ENCODE results near the gene TTC21B. TPM values are rescaled to one million over a fixed set of nuclear protein-coding genes. Genes with fewer than 3 reads are reported as not detected.
A peak's percentile ranks its signal among the peaks of the same experiment; 100 is the strongest.

The TTC21B gene
- polyA plus RNA-seq, 3 donors = 3.1 to 6.7 (median 3.8) TPM

- intact Hi-C loops (cut with micrococcal nuclease) = no loop called here
- Histone ChIP-seq H3K79me2 (ENCODE audit: insufficient read depth, low read length) (no peaks in the 10 kb centered on the region), H4K20me1 (ENCODE audit: insufficient read depth, low read length) (no peaks in the 10 kb centered on the region), H3K4me3 (replicated peaks in 1 of 3; ENCODE audit: low read depth in 2 of 3, low read length in 3 of 3) (no peak overlapping the region), H3K9ac (ENCODE audit: insufficient read depth, low read length, poor library complexity, severe bottlenecking) (no peak overlapping the region), H3K36me3 (replicated peaks in 1 of 2; ENCODE audit: control insufficient read depth in 1 of 2, insufficient read depth in 2 of 2, low read length in 2 of 2) (peaks cover 9 to 16% of the 10 kb centered on the region in 2 donors), H2AFZ (ENCODE audit: insufficient read depth, low read depth, low read length, poor library complexity, severe bottlenecking) (no peak overlapping the region), H3K4me2 (replicated peaks; ENCODE audit: extremely low read depth, low read length, poor library complexity, severe bottlenecking) (no peak overlapping the region), H3K27ac (ENCODE audit: low read depth in 1 of 2, low read length in 2 of 2) (no peak overlapping the region), H3K9me3 (replicated peaks in 1 of 2; ENCODE audit: control insufficient read depth in 1 of 2, insufficient read depth in 1 of 2, low read length in 2 of 2) (no peaks in the 10 kb centered on the region), H3K27me3 (ENCODE audit: control insufficient read depth in 2 of 2, insufficient read depth in 2 of 2, low read length in 2 of 2) (no peaks in the 10 kb centered on the region), H3K4me1 (ENCODE audit: control insufficient read depth in 1 of 2, insufficient read depth in 2 of 2, low read length in 2 of 2) (peaks cover 37 to 44% of the 10 kb centered on the region in 2 donors)
- no CpG with 5 or more reads among the region's 2 CpGs for WGBS (ENCODE audit: insufficient coverage)
- H3K9me3 Mint-ChIP-seq = no peaks in the 10 kb centered on the region
- peaks cover 42% of the 10 kb centered on the region for H3K4me1 Mint-ChIP-seq
- H3K4me3 Mint-ChIP-seq = no peak overlapping the region
- peak overlapping the region in 1 of 7 donors; percentile 55 for H3K27ac Mint-ChIP-seq
- peaks cover 19 to 27% of the 10 kb centered on the region in 2 donors for H3K36me3 Mint-ChIP-seq
- DNase-seq = no peak
- peaks cover 0 to 2% (median 0%) of the 10 kb centered on the region in 3 donors for H3K27me3 Mint-ChIP-seq (ENCODE audit: low read depth in 3 of 3)
- TF ChIP-seq, protein P1, sequence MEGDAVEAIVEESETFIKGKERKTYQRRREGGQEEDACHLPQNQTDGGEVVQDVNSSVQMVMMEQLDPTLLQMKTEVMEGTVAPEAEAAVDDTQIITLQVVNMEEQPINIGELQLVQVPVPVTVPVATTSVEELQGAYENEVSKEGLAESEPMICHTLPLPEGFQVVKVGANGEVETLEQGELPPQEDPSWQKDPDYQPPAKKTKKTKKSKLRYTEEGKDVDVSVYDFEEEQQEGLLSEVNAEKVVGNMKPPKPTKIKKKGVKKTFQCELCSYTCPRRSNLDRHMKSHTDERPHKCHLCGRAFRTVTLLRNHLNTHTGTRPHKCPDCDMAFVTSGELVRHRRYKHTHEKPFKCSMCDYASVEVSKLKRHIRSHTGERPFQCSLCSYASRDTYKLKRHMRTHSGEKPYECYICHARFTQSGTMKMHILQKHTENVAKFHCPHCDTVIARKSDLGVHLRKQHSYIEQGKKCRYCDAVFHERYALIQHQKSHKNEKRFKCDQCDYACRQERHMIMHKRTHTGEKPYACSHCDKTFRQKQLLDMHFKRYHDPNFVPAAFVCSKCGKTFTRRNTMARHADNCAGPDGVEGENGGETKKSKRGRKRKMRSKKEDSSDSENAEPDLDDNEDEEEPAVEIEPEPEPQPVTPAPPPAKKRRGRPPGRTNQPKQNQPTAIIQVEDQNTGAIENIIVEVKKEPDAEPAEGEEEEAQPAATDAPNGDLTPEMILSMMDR (IDR thresholded peaks at IDR 0.05) = no peak
These were observed 54.3 kb downstream of the TTC21B start for GRCh38 chr2:165899311-165899710.

DNA sequence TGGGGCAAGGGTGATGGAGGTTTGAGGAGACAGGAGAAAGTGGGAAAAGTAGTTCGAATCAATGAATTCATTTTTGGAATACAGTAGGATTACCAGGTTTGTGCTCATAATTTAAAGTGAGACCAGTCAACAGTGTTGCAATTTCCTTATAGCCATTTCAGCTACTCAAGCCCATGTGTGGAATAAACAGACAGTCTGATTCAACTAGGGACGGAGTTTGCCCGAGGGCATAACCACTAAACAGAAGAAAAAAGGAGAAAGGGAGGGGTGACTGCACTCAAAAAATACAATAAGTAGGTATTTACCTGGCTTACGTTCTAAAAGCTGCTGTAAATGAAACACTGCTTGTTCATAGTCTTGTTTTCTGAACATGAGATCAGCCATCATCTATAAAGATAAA is 55.2 kb downstream of the TTC21B start:
- DNase-seq = peak in 1 of 3 donors; percentile 24
- Histone ChIP-seq H4K20me1 (ENCODE audit: insufficient read depth, low read length) (no peaks in the 10 kb centered on the region), H3K9me3 (replicated peaks in 1 of 2; ENCODE audit: control insufficient read depth in 1 of 2, insufficient read depth in 1 of 2, low read length in 2 of 2) (no peaks in the 10 kb centered on the region), H3K27ac (ENCODE audit: low read depth in 1 of 2, low read length in 2 of 2) (peak overlapping the region; percentile 58 to 79), H3K4me1 (ENCODE audit: control insufficient read depth in 1 of 2, insufficient read depth in 2 of 2, low read length in 2 of 2) (peaks cover 37 to 44% of the 10 kb centered on the region in 2 donors), H3K79me2 (ENCODE audit: insufficient read depth, low read length) (no peaks in the 10 kb centered on the region), H3K4me2 (replicated peaks; ENCODE audit: extremely low read depth, low read length, poor library complexity, severe bottlenecking) (peak overlapping the region; percentile 58), H3K36me3 (replicated peaks in 1 of 2; ENCODE audit: control insufficient read depth in 1 of 2, insufficient read depth in 2 of 2, low read length in 2 of 2) (peaks cover 12 to 25% of the 10 kb centered on the region in 2 donors), H2AFZ (ENCODE audit: insufficient read depth, low read depth, low read length, poor library complexity, severe bottlenecking) (peak overlapping the region; percentile 26), H3K27me3 (ENCODE audit: control insufficient read depth in 2 of 2, insufficient read depth in 2 of 2, low read length in 2 of 2) (no peaks in the 10 kb centered on the region), H3K4me3 (replicated peaks in 1 of 3; ENCODE audit: low read depth in 2 of 3, low read length in 3 of 3) (peak overlapping the region in 1 of 3 experiments; percentile 50), H3K9ac (ENCODE audit: insufficient read depth, low read length, poor library complexity, severe bottlenecking) (no peak overlapping the region)
- WGBS (ENCODE audit: insufficient coverage) = no CpG with 5 or more reads among the region's 4 CpGs
- Mint-ChIP-seq H3K4me3 (peak overlapping the region; percentile 9 to 81), H3K27me3 (ENCODE audit: low read depth in 3 of 3) (peaks cover 0 to 1% (median 0%) of the 10 kb centered on the region in 3 donors), H3K4me1 (peaks cover 42% of the 10 kb centered on the region), H3K27ac (peak overlapping the region; percentile 73 to 92 (median 89)), H3K36me3 (peaks cover 26 to 34% of the 10 kb centered on the region in 2 donors), H3K9me3 (no peaks in the 10 kb centered on the region)
- TF ChIP-seq, protein P1 (IDR thresholded peaks at IDR 0.05) = no peak
- intact Hi-C loops (cut with micrococcal nuclease) = no loop called here
